Right cardiac atrium (tissue), 5 donors: ENCODE measurements around the gene THSD7A. TPM values are rescaled to one million over a fixed set of nuclear protein-coding genes. Genes with fewer than 3 reads are reported as not detected.

ENCODE experiments used
- ATAC-seq, 2 donors: fragments of 200-7000 bp; cut with Tn5 transposase; one replicate each; pipeline versions ENCODE4 v1.8.0 to v1.9.1; 2020; ENCODE audit warnings: moderate library complexity in 2 of 2, mild to moderate bottlenecking in 1 of 2
- DNase-seq, 3 donors: peaks; one replicate each; pipeline ENCODE4 v3.0.0-alpha.2; 2020
- H3K27ac ChIP-seq: one replicate; pipeline ENCODE4 v1.5.1; 2013; ENCODE audit warnings: mild to moderate bottlenecking, low read length, control low read depth, moderate library complexity
- H3K27me3 ChIP-seq: one replicate; pipeline ENCODE4 v1.6.1; 2013; ENCODE audit not compliant: control insufficient read depth, insufficient read depth
- H3K4me1 ChIP-seq: one replicate; pipeline ENCODE4 v1.6.1; 2013; ENCODE audit warnings: low read length; ENCODE audit not compliant: control insufficient read depth, insufficient read depth
- H3K4me3 ChIP-seq: one replicate; pipeline ENCODE4 v1.5.1; 2013; ENCODE audit warnings: low read length, control low read depth
- H3K9me3 ChIP-seq: one replicate; pipeline ENCODE4 v1.6.1; 2013; ENCODE audit warnings: low read length; ENCODE audit not compliant: control insufficient read depth
- WGBS: extraction: QIAGEN DNeasy Blood & Tissue Kit; methylation state at CpG from one replicate; pipeline ENCODE4 v1.1.7; 2013; 5-methylcytosine and 5-hydroxymethylcytosine counted together
- intact Hi-C, 4 donors: fragments of 100-400 bp; cut with DNase I; formaldehyde crosslinking; loops; one replicate each; pipeline versions ENCODE4 v1.11.0 to v1.14.0; 2022 to 2023
- polyA plus RNA-seq: library from polyadenylated mRNA; stranded (reverse); fragments of 200-250 nt; gene quantifications from one replicate; pipeline ENCODE4 v1.2.3, GENCODE V29; 2013
- total RNA-seq, 4 donors: library from RNA; stranded (reverse); fragmentation: NEBNext Ultra II Directional; extraction: Animal tissue kit (Norgen Biotek cat#: 25700); gene quantifications; one replicate each; pipeline ENCODE4 v1.2.1, GENCODE V29; 2021
- donor health status: healthy with polysubstance abuse.
- donor health status: DM: no; HTN: yes; CAD: no.
- donor health status: DM: no; HTN: no; CAD: no.
- donor health status: DM: no; HTN: yes; CAD: no; lungs with severe emphysema.
- donor health status: DM: yes; HTN: yes; CAD: no.

THSD7A gene
- total and polyA plus RNA-seq, 5 donors = 0.34 to 3.6 (median 2.3) TPM

DNA sequence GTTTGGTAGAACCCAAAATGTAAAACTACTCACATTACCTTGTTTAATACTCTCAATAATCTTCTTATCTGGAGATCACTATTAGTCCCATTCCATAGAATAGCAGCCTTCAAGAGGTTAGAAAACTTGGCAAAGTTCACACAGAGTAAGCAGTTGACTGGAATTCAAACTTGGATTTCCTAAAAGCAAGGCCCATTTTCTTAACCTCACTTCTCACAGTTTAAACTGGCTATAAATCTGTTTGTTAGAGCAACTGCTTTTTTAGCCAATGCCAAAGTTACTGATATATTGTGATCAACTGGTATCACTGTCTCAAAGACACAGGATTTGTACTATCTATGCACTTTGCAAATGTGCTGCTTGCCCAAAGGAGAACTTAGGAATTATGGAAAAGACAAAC is 230.2 kb downstream of the THSD7A start:
- intact Hi-C loops = no loop called here
- Histone ChIP-seq H3K9me3 (no peaks in the 10 kb centered on the region), H3K4me1 (no peaks in the 10 kb centered on the region), H3K4me3 (no peak overlapping the region), H3K27ac (no peak overlapping the region), H3K27me3 (no peaks in the 10 kb centered on the region)
- DNase-seq = no peak
- no peak for ATAC-seq

- 94% methylated on average over 5 of the region's 5 CpGs for WGBS
- H3K4me3 ChIP-seq = no peak overlapping the region
- intact Hi-C loops = no loop called here
- no peaks in the 10 kb centered on the region for H3K9me3 ChIP-seq
- H3K27me3 ChIP-seq = no peaks in the 10 kb centered on the region
- no peaks in the 10 kb centered on the region for H3K4me1 ChIP-seq
- DNase-seq = no peak
- ATAC-seq = no peak
- no peak overlapping the region for H3K27ac ChIP-seq
These were observed 238.7 kb downstream of the THSD7A start for GRCh38 chr7:11593322-11593721.

- no peaks in the 10 kb centered on the region for H3K27me3 ChIP-seq
These were observed 239.3 kb downstream of the THSD7A start for GRCh38 chr7:11592699-11593098.

GRCh38 chr7:11591943-11592342 is 240.1 kb downstream of the THSD7A start:
- intact Hi-C loops = no loop called here
- DNase-seq (no peak), ATAC-seq (no peak)
- Histone ChIP-seq H3K4me1 (no peaks in the 10 kb centered on the region), H3K27me3 (no peaks in the 10 kb centered on the region), H3K4me3 (no peak overlapping the region), H3K27ac (no peak overlapping the region), H3K9me3 (no peaks in the 10 kb centered on the region)

More at GRCh38 chr7:11592699-11593098, 239.3 kb downstream of the THSD7A start:
- Histone ChIP-seq H3K4me3 (no peak overlapping the region), H3K4me1 (no peaks in the 10 kb centered on the region), H3K9me3 (no peaks in the 10 kb centered on the region), H3K27ac (no peak overlapping the region)
- WGBS = 87% methylated on average over 3 of the region's 3 CpGs
- ATAC-seq = no peak
- DNase-seq = no peak
- intact Hi-C loops = no loop called here

DNA sequence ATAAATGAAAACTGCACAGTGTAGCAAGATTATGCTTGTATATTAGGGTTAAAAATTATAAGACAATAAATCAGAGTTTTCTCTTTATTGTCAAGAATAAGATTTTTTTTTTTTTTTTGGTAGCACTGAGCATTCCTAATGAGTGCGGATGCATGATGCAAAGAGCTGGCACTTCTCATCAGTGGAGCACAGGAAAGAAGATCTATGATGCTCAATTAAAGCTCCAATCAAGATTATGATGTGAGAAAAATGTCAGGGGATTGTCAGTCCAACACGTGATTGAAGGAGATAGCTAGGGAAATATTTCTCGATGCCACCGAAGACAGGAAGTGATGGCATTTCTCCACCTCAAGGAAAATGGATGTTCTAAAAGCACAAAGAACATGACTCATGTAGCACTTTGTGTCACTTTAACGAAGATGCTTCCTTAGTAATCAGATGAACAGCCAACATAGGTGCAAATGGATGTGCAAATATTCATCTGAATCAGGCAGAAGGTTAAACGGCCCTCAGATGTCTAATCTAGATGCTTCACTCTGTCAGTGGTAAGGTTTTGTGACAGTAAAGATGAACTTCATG is 240.9 kb downstream of the THSD7A start:
- DNase-seq = no peak

GRCh38 chr7:11589251-11589650 is 242.7 kb downstream of the THSD7A start:
- intact Hi-C loops = no loop called here
- H3K4me3 ChIP-seq = no peak overlapping the region
- H3K27me3 ChIP-seq = no peaks in the 10 kb centered on the region
- ATAC-seq = no peak
- H3K27ac ChIP-seq = no peak overlapping the region
- H3K4me1 ChIP-seq = no peaks in the 10 kb centered on the region
- no peaks in the 10 kb centered on the region for H3K9me3 ChIP-seq
- WGBS = 91% methylated on average over 4 of the region's 4 CpGs
- DNase-seq = no peak

More for the DNA sequence above, 240.9 kb downstream of the THSD7A start:
- intact Hi-C loops = no loop called here
- no peaks in the 10 kb centered on the region for H3K9me3 ChIP-seq
- ATAC-seq = no peak
- H3K4me1 ChIP-seq = no peaks in the 10 kb centered on the region
- no peaks in the 10 kb centered on the region for H3K27me3 ChIP-seq
- no peak overlapping the region for H3K4me3 ChIP-seq
- no peak overlapping the region for H3K27ac ChIP-seq
- 69% methylated on average over 6 of the region's 6 CpGs for WGBS

DNA sequence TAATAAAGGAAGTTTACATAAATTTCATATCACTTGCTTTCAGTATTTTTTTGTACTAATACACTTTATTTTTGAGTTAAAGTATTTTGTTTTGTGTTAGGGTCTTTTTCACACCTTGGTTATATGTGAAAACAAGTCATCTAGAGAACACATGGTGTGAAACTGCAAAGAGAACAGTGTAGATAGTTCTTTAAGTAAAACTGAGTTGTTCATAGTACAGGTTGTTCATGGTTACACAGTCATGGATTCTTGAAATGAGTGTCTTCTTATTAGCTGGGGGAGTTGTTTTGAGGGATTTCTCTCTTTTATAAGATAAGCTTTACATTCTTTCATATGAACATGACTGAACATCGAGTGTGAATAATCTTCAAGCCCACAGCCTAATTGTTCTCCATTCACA is 244.2 kb downstream of the THSD7A start:
- Histone ChIP-seq H3K27ac (no peak overlapping the region), H3K4me1 (no peaks in the 10 kb centered on the region), H3K4me3 (no peak overlapping the region), H3K27me3 (no peaks in the 10 kb centered on the region), H3K9me3 (no peaks in the 10 kb centered on the region)
- no peak for ATAC-seq
- no peak for DNase-seq
- WGBS = 41% methylated on average over 1 of the region's 1 CpG
- intact Hi-C loops = no loop called here

DNA sequence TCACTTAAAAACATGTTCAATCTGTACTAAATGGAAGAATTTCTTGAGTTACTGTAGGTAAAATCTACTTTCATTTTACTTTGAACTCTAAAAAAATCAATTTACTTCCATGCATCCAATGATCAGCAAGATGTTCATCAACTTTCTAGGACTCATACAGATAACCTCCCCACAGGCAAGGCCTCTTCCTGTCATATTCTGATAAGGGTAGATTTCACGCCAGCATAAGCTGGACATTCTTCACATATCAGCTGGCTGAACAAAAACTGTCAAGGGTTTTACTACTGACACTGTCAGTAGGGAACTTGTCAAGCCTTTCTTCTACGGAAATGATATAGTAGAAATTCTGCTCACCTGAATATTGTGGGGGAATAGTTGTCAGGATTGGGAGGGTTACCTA is 244.9 kb downstream of the THSD7A start:
- Histone ChIP-seq H3K4me3 (no peak overlapping the region), H3K27ac (no peak overlapping the region), H3K4me1 (no peaks in the 10 kb centered on the region), H3K27me3 (no peaks in the 10 kb centered on the region), H3K9me3 (no peaks in the 10 kb centered on the region)
- DNase-seq (no peak), ATAC-seq (no peak)
- WGBS = 42% methylated on average over 2 of the region's 2 CpGs
- intact Hi-C loops = no loop called here

DNA sequence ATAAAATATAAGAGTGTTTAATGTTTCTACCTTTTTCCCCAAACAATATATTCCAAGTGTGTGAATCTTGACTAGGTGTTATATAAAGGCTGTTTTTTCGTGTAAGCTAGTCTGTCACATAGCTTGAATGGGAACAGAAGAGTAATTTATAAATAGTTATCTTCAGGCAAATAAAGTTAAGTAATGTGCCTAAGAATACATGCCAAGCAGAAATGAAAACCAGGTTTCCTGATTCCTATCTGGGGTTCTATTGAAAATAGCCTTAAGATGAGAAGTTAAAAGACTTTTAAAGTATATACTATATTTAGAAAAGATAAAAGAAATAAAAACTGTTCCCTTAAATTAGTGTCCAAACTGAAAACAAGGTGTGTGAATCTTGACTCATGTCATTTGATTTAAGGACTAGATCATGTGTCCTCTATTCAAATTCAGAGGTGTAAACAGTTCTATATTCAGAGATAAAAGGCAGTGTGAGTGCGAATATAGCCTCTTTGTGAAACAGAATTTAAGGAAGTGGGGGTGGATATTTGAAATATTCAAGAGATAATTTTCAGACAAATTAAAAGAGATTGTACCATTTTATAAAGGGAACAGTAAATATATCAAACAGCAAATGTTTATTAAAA is 247.5 kb downstream of the THSD7A start:
- DNase-seq = no peak
- WGBS = 32% methylated on average over 2 of the region's 2 CpGs
- no peak for ATAC-seq
- intact Hi-C loops = no loop called here
- H3K9me3 ChIP-seq = no peaks in the 10 kb centered on the region
- no peak overlapping the region for H3K27ac ChIP-seq
- H3K4me3 ChIP-seq = no peak overlapping the region
- no peaks in the 10 kb centered on the region for H3K27me3 ChIP-seq
- H3K4me1 ChIP-seq = no peaks in the 10 kb centered on the region

DNA sequence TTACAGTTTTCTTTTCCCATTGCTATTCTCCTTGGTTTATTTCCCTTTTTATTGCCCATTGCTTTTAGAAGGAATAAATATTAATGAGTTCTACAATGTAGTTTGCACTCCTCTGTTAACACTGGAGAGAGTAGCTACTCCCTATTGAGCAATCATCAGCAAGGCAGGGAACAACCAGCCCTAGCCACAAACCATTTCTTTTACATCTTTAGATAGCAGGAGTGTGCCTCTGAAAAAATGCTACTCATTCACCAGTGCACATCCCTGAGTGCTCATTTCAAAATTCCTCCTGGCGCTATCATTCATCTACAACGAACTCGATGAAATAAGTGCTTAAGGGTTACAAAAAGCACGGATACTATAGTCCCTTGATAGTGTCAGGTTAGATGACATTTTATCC is 252.9 kb downstream of the THSD7A start:
- Histone ChIP-seq H3K27ac (no peak overlapping the region), H3K9me3 (no peaks in the 10 kb centered on the region), H3K27me3 (no peaks in the 10 kb centered on the region), H3K4me3 (no peak overlapping the region), H3K4me1 (no peaks in the 10 kb centered on the region)
- no peak for ATAC-seq
- DNase-seq = no peak
- intact Hi-C loops = no loop called here
- WGBS = 93% methylated on average over 4 of the region's 4 CpGs

DNA sequence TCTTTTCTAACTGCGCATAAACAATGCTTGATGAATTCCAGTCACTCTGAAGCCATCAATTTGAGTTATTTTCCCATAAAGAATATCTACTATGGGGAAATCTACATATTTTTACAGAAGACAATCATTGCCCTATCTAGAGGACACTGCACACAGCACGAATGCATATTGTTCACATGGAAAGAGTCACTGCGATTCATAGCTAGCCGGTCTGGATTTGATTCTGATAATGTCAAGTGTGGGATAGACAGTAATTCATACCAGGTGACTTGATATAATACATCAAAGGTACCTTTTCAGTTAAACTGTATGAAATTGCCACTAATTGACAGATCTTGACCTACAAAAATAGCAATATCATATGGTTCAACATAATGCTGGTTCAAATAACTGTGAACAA is 255.7 kb downstream of the THSD7A start:
- DNase-seq (no peak), ATAC-seq (no peak)
- Histone ChIP-seq H3K27me3 (no peaks in the 10 kb centered on the region), H3K4me3 (no peak overlapping the region), H3K27ac (no peak overlapping the region), H3K4me1 (no peaks in the 10 kb centered on the region), H3K9me3 (no peaks in the 10 kb centered on the region)
- 95% methylated on average over 4 of the region's 4 CpGs for WGBS
- intact Hi-C loops = no loop called here
